GM12892 (cell line): ENCODE measurements around the gene LCOR.

Experiments used
- DNase-seq: peaks from one replicate; pipeline ENCODE4 v3.0.0; 2011; ENCODE audit not compliant: insufficient read length
- FAIRE-seq: peaks from 2 replicates; lab custom pipeline; 2011; peaks lifted over from hg19 to GRCh38; lab: Jason Lieb, UNC
- POLR2A ChIP-seq: IDR thresholded peaks from 2 replicates; pipeline ENCODE4 v1.6.1; 2011; ENCODE audit warnings: low read depth, low read length, control low read depth
- POLR2AphosphoS5 ChIP-seq: IDR thresholded peaks from 2 replicates; pipeline ENCODE4 v1.6.1; 2011; ENCODE audit warnings: low read depth, low read length, control low read depth
- TAF1 ChIP-seq: IDR thresholded peaks from 2 replicates; pipeline ENCODE4 v1.6.1; 2011; ENCODE audit warnings: low read depth, mild to moderate bottlenecking, control low read depth, low read length, borderline replicate concordance

LCOR gene

GRCh38 chr10:96828609-96829008 lies 3.5 kb upstream of the LCOR start:
- TF ChIP-seq POLR2A (no peak), TAF1 (no peak)
- no peak for FAIRE-seq
- no peak for DNase-seq

- TF ChIP-seq POLR2A (no peak), POLR2AphosphoS5 (no peak), TAF1 (no peak)
- DNase-seq (no peak), FAIRE-seq (no peak)
Measured at GRCh38 chr10:96829029-96829773, 2.9 kb upstream of the LCOR start.

GRCh38 chr10:96830511-96831199 lies 1.4 kb upstream of the LCOR start:
- DNase-seq (peak; percentile 25), FAIRE-seq (peak; percentile 74)
- TF ChIP-seq TAF1, result no peak
- TF ChIP-seq POLR2A, result no peak
- no peak for TF ChIP-seq POLR2AphosphoS5

GRCh38 chr10:96831200-96831866 lies 765 bp upstream of the LCOR start:
- FAIRE-seq (no peak), DNase-seq (no peak)
- TF ChIP-seq POLR2AphosphoS5 (no peak), TAF1 (no peak), POLR2A (no peak)

GRCh38 chr10:96832721-96833219 lies 672 bp downstream of the LCOR start:
- peak; percentile 87 for DNase-seq
- TF ChIP-seq POLR2A (peak; percentile 59; the same call in 1 of the 2 replicates), POLR2AphosphoS5 (no peak), TAF1 (peak; percentile 41; the same call in 1 of the 2 replicates)
- peak; percentile 96 for FAIRE-seq

GRCh38 chr10:96833220-96834001 lies 1.3 kb downstream of the LCOR start:
- DNase-seq, result no peak
- TF ChIP-seq POLR2AphosphoS5 (no peak), POLR2A (no peak), TAF1 (no peak)
- FAIRE-seq, result peak; percentile 69

GRCh38 chr10:96834120-96834519 lies 2.0 kb downstream of the LCOR start:
- peak; percentile 27 for FAIRE-seq
- TF ChIP-seq POLR2AphosphoS5 (no peak), POLR2A (no peak), TAF1 (no peak)
- DNase-seq, result no peak

- peak; percentile 68 for FAIRE-seq
- DNase-seq, result no peak
- TF ChIP-seq TAF1 (no peak), POLR2A (no peak), POLR2AphosphoS5 (no peak)
Measured at GRCh38 chr10:96835899-96836298, 3.8 kb downstream of the LCOR start.

- DNase-seq (no peak), FAIRE-seq (peak; percentile 33)
- TF ChIP-seq POLR2A, result no peak
- TF ChIP-seq TAF1, result no peak
- no peak for TF ChIP-seq POLR2AphosphoS5
Measured at GRCh38 chr10:96838529-96838928, 6.4 kb downstream of the LCOR start.

- TF ChIP-seq TAF1 (no peak), POLR2AphosphoS5 (no peak), POLR2A (no peak)
Measured at GRCh38 chr10:96840841-96841518, 8.9 kb downstream of the LCOR start.

More at GRCh38 chr10:96840841-96841518, 8.9 kb downstream of the LCOR start:
- no peak for FAIRE-seq
- DNase-seq, result no peak
